Psoas muscle (tissue), 8 donors: Measurements from ENCODE around the gene SYNPO2. TPM values are rescaled to one million over a fixed set of nuclear protein-coding genes. Genes with fewer than 3 reads are reported as not detected.

ENCODE experiments used
- ATAC-seq, 4 donors: fragments of 200-7000 bp; cut with Tn5 transposase; one replicate each; pipeline ENCODE4 v1.9.1; 2020; ENCODE audit warnings: moderate library complexity in 3 of 4, mild to moderate bottlenecking in 2 of 4
- DNase-seq, 2 donors: peaks; one replicate each; pipeline ENCODE4 v3.0.0-alpha.2; 2020
- H3K27ac ChIP-seq: fragments of 200-600 bp; one replicate; pipeline ENCODE4 v1.8.0; 2022
- H3K27me3 ChIP-seq, 3 donors: fragments of 200-600 bp in 1 of 3; one replicate each; pipeline versions ENCODE4 v1.6.1 to v1.8.0; 2013 to 2022; ENCODE audit warnings: low read length in 2 of 3, mild to moderate bottlenecking in 2 of 3, moderate library complexity in 1 of 3; ENCODE audit not compliant: insufficient read depth in 3 of 3
- H3K36me3 ChIP-seq, 2 donors: fragments of 200-600 bp in 1 of 2; one replicate each; pipeline versions ENCODE4 v1.6.1 to v1.8.0; 2013 to 2022; ENCODE audit warnings: low read depth in 1 of 2, mild to moderate bottlenecking in 1 of 2, moderate library complexity in 1 of 2; ENCODE audit not compliant: insufficient read depth in 1 of 2
- H3K4me1 ChIP-seq: fragments of 200-600 bp; one replicate; pipeline ENCODE4 v1.8.0; 2022
- H3K4me3 ChIP-seq: fragments of 200-600 bp; one replicate; pipeline ENCODE4 v1.8.0; 2022; ENCODE audit warnings: mild to moderate bottlenecking
- H3K9me3 ChIP-seq: fragments of 200-600 bp; one replicate; pipeline ENCODE4 v1.8.0; 2022
- WGBS, 3 donors: extraction: QIAGEN DNeasy Blood & Tissue Kit; methylation state at CpG; one replicate each; pipeline versions ENCODE4 v1.1.6 to v1.1.7; 2013; 5-methylcytosine and 5-hydroxymethylcytosine counted together
- intact Hi-C, 2 donors: fragments of 100-400 bp; cut with DNase I; formaldehyde crosslinking; loops; one replicate each; pipeline versions ENCODE4 v1.11.0 to v1.14.2; 2022
- polyA plus RNA-seq, 3 donors: library from polyadenylated mRNA; stranded (reverse); fragments of 200-250 nt; gene quantifications; one replicate each; pipeline ENCODE4 v1.2.3, GENCODE V29; 2013
- total RNA-seq, 4 donors: library from RNA; stranded (reverse); fragmentation: NEBNext Ultra II Directional in 2 of 4; extraction: Animal tissue kit (Norgen Biotek cat#: 25700) in 2 of 4; gene quantifications; one replicate each; pipeline versions ENCODE4 v1.2.1 to v1.2.4, GENCODE V29; 2021 to 2023
- TF ChIP-seq, protein P1 (sequence below): fragments of 200-600 bp; IDR thresholded peaks from one replicate; pipeline ENCODE4 v1.8.0; 2022; ENCODE audit warnings: antibody characterized with exemption
- donor health status: healthy with polysubstance abuse.
- donor health status: DM: no; HTN: no; CAD: no; lungs with moderate emphysema.
- donor health status: Bipolar disorder and iron deficiency.
- donor health status: healthy.
- donor health status: DM: yes; HTN: yes; CAD: no.
- donor health status: DM: no; HTN: no; CAD: no.
- donor health status: DM: no; HTN: no; CAD: no.
- donor health status: DM: yes; HTN: yes; CAD: no.

The SYNPO2 gene
- total and polyA plus RNA-seq, 7 donors: 35.7 to 2,858 (median 1,548) TPM

DNA sequence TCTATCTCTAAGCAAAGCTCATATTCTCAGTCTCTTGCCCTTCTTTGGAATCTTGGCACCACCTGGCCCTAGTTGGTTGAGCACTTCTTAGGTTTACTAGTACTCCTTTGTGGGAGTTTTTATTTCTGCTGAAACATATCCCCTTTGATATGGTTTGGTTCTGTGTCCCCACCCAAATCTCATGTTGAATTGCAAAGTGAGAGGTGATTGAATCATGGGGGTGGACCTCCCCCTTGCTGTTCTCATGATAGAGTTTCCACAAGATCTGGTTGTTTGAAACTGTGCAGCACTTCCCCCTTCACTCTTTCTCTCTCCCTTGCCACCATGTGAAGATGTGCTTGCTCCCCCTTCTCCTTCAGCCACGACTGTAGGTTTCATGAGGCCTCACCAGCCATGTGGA, 22.2 kb upstream of the SYNPO2 start:
- intact Hi-C loops: loop anchor here in 1 of 2 donors (10.0 kb wide), 1 partner anchor 92 kb away; no protein-coding TSS in a partner anchor
- peaks cover 2% of the 10 kb centered on the region for H3K4me1 ChIP-seq
- DNase-seq (no peak), ATAC-seq (no peak)
- WGBS, 3 donors: 76 to 95% (median 80%) methylated on average over 1 of the region's 1 CpG
- no peaks in the 10 kb centered on the region for H3K27me3 ChIP-seq
- no peak overlapping the region for H3K27ac ChIP-seq
- TF ChIP-seq, protein P1, sequence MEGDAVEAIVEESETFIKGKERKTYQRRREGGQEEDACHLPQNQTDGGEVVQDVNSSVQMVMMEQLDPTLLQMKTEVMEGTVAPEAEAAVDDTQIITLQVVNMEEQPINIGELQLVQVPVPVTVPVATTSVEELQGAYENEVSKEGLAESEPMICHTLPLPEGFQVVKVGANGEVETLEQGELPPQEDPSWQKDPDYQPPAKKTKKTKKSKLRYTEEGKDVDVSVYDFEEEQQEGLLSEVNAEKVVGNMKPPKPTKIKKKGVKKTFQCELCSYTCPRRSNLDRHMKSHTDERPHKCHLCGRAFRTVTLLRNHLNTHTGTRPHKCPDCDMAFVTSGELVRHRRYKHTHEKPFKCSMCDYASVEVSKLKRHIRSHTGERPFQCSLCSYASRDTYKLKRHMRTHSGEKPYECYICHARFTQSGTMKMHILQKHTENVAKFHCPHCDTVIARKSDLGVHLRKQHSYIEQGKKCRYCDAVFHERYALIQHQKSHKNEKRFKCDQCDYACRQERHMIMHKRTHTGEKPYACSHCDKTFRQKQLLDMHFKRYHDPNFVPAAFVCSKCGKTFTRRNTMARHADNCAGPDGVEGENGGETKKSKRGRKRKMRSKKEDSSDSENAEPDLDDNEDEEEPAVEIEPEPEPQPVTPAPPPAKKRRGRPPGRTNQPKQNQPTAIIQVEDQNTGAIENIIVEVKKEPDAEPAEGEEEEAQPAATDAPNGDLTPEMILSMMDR: no peak
- H3K36me3 ChIP-seq: no peaks in the 10 kb centered on the region
- no peak overlapping the region for H3K4me3 ChIP-seq
- no peaks in the 10 kb centered on the region for H3K9me3 ChIP-seq

DNA sequence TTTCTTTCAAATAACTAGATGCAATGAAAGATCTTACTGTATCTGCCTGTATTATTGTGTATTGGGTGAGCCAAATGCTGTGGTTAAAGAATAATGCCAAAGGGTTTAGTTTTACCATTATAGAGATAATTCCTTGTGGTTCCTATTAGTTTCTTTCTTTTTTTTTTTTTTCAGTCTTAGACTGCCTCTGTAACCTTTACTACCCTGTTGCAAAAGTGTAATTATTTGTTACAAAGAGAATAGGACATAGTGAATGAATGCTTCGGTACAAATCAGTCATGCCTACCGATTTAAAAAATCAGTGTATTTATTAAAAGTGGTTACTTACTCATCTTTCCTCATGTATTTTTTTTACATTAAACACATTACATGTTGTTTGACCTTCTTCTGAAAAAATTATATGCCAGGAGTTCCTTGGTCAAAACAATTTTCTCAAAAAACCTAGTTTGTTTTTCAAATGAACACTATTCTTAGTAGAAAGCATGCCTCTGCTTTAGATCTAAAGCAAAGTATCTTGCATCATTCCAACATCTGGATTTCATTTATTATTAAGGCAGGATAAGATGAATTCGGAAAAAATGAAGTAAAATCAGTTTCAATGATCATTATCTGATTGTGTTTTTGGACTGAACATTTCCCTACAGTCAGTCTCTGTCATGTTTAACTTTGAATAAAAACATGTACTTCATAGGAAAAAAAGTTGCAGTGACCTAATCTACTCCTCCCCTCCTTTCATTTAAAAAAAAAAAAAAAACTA, 21.2 kb upstream of the SYNPO2 start:
- Histone ChIP-seq H3K36me3 (no peaks in the 10 kb centered on the region), H3K4me3 (no peak overlapping the region), H3K4me1 (peaks cover 2% of the 10 kb centered on the region), H3K27me3 (no peaks in the 10 kb centered on the region), H3K27ac (no peak overlapping the region), H3K9me3 (no peaks in the 10 kb centered on the region)
- no peak for DNase-seq
- intact Hi-C loops: loop anchor here (1.0 to 10.0 kb wide), 2 partner anchors 42 to 93 kb away; no protein-coding TSS in a partner anchor
- TF ChIP-seq, protein P1: no peak
- no peak for ATAC-seq
- WGBS, 3 donors: 69 to 87% (median 84%) methylated on average over 3 of the region's 3 CpGs

DNA sequence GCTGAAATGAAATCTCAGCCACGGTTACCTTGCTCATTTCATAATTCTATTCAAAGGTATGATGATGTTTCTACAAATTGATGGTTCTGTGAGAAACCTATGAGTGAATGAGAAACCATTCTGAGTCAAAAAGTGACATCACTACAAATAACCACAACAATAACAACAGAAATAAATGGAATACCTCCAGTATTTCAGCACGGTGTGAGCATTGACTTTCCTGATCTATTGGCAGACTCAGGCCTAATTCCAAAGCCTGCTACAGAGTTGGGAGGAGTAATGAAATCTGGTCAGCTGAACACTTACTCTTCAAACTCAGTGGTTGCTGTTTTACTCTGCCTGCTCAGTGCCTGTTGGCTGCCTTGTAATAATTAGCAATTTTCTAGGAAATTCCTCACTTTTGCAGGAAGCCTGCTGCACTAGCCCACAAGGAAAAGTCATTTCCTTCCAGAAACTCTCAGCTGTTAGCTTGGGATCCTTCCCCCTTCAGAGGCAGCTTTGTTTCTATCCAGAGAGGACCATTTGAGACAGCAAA, 18.8 kb upstream of the SYNPO2 start:
- no peak for ATAC-seq
- H3K36me3 ChIP-seq: no peaks in the 10 kb centered on the region

DNA sequence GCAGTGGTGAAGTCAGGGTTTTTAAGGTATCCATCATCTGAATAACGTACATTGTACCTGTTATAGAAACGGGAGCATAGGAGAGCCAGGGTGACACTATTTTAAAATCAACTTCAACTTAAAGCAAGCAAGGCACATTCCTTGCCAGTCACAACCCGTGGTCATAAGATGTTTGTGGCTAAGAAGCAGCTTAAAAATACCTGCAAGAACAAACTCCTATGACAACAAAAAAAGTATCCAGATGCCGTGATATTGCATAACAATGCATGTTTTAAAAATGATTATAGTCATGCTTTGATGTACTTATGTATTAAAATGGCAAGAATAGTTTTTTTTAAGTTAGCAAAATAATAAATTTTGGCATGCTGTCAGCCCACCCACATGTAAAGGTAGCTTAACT, 16.5 kb upstream of the SYNPO2 start:
- WGBS, 3 donors: 63 to 82% (median 76%) methylated on average over 4 of the region's 4 CpGs
- Histone ChIP-seq H3K27ac (no peak overlapping the region), H3K9me3 (no peaks in the 10 kb centered on the region), H3K4me3 (no peak overlapping the region), H3K27me3 (no peaks in the 10 kb centered on the region), H3K36me3 (no peaks in the 10 kb centered on the region), H3K4me1 (no peaks in the 10 kb centered on the region)
- intact Hi-C loops: no loop called here
- ATAC-seq: no peak
- TF ChIP-seq, protein P1: no peak
- DNase-seq: no peak

More for the DNA sequence above, 18.8 kb upstream of the SYNPO2 start:
- DNase-seq: no peak
- no peak overlapping the region for H3K27ac ChIP-seq
- H3K27me3 ChIP-seq: no peaks in the 10 kb centered on the region
- peaks cover 2% of the 10 kb centered on the region for H3K4me1 ChIP-seq
- intact Hi-C loops: loop anchor here in 1 of 2 donors (10.0 kb wide), 1 partner anchor 95 kb away; no protein-coding TSS in a partner anchor
- WGBS, 3 donors: 26 to 33% (median 31%) methylated on average over 2 of the region's 2 CpGs
- no peak overlapping the region for H3K4me3 ChIP-seq
- TF ChIP-seq, protein P1: no peak
- H3K9me3 ChIP-seq: no peaks in the 10 kb centered on the region
